KG1 (cell line): ENCODE results near the gene PLXDC2.
"Not testable (repeated sequence)": the region's sequence is repeated elsewhere in the genome, so short reads cannot be mapped to it uniquely, and the experiment has no call there.

ENCODE experiments used
- DNase-seq: peaks from one replicate; lab custom pipeline; 2025; lab: John Stamatoyannopoulos, UW

Gene PLXDC2

GRCh38 chr10:20045100-20045499 lies 228.9 kb downstream of the PLXDC2 start:
- DNase-seq = not testable (repeated sequence)

- no peak for DNase-seq
Measured at GRCh38 chr10:20048161-20048560, 231.9 kb downstream of the PLXDC2 start.

GRCh38 chr10:20058135-20058534 lies 241.9 kb downstream of the PLXDC2 start:
- no peak for DNase-seq

- no peak for DNase-seq
Measured at GRCh38 chr10:20059084-20059835, 243.0 kb downstream of the PLXDC2 start.

- DNase-seq = no peak
Measured at GRCh38 chr10:20065814-20066213, 249.6 kb downstream of the PLXDC2 start.

GRCh38 chr10:20073167-20073566 lies 256.9 kb downstream of the PLXDC2 start:
- DNase-seq = no peak

- DNase-seq = no peak
Measured at GRCh38 chr10:20075713-20076112, 259.5 kb downstream of the PLXDC2 start.

- no peak for DNase-seq
Measured at GRCh38 chr10:20084451-20084850, 268.2 kb downstream of the PLXDC2 start.

GRCh38 chr10:20085115-20085514 lies 268.9 kb downstream of the PLXDC2 start:
- no peak for DNase-seq

GRCh38 chr10:20087353-20087752 lies 271.1 kb downstream of the PLXDC2 start:
- no peak for DNase-seq

- DNase-seq = no peak
Measured at GRCh38 chr10:20088061-20088701, 271.9 kb downstream of the PLXDC2 start.

- no peak for DNase-seq
Measured at GRCh38 chr10:20089879-20090278, 273.6 kb downstream of the PLXDC2 start.

GRCh38 chr10:20090831-20091230 lies 274.6 kb downstream of the PLXDC2 start:
- no peak for DNase-seq

- no peak for DNase-seq
Measured at GRCh38 chr10:20091698-20092097, 275.5 kb downstream of the PLXDC2 start.

- no peak for DNase-seq
Measured at GRCh38 chr10:20093600-20093999, 277.4 kb downstream of the PLXDC2 start.

GRCh38 chr10:20094226-20094976 lies 278.2 kb downstream of the PLXDC2 start:
- no peak for DNase-seq

- DNase-seq = no peak
Measured at GRCh38 chr10:20100171-20100570, 283.9 kb downstream of the PLXDC2 start.

- DNase-seq = no peak
Measured at GRCh38 chr10:20105236-20105635, 289.0 kb downstream of the PLXDC2 start.

GRCh38 chr10:20105931-20106330 lies 289.7 kb downstream of the PLXDC2 start:
- no peak for DNase-seq

GRCh38 chr10:20108021-20108420 lies 291.8 kb downstream of the PLXDC2 start:
- DNase-seq = no peak

- DNase-seq = no peak
Measured at GRCh38 chr10:20109613-20110012, 293.4 kb downstream of the PLXDC2 start.

GRCh38 chr10:20110125-20111100 lies 294.2 kb downstream of the PLXDC2 start:
- DNase-seq = no peak
